HepG2 (cell line): ENCODE data around the gene BCKDHA. TPM values are rescaled to one million over a fixed set of nuclear protein-coding genes. Genes with fewer than 3 reads are reported as not detected.

Experiments used
- ATAC-seq: fragments of 200-7000 bp; cut with Tn5 transposase; 3 replicates; pipeline ENCODE4 v1.9.1; 2020; ENCODE audit warnings: mild to moderate bottlenecking, moderate library complexity
- BruUV-seq: library from RNA; stranded (reverse); fragments of 400-500 nt; replicated peaks from 2 replicates; lab custom pipeline; 2021; lab: Mats Ljungman, UMichigan
- CTCF ChIA-PET: fragments of 300-600 bp; formaldehyde crosslinking; extraction: SDS; loops from one replicate; lab custom pipeline; 2021; ENCODE audit warnings: low total read pairs, inconsistent platforms, low intra/inter-chr PET ratio; lab: Yijun Ruan, JAX
- POLR2A ChIA-PET: fragments of 350-600 bp; sonication (Branson Sonifier 250); formaldehyde crosslinking; loops from one replicate; lab custom pipeline; 2020; ENCODE audit warnings: antibody characterized with exemption, inconsistent platforms; lab: Yijun Ruan, JAX
- DNase-seq: peaks from one replicate; pipeline ENCODE4 v3.0.0-alpha.2; 2015; ENCODE audit warnings: low spot score
- FAIRE-seq: peaks from 3 replicates; lab custom pipeline; 2011; peaks lifted over from hg19 to GRCh38; lab: Jason Lieb, UNC
- H2AFZ ChIP-seq: one replicate; pipeline ENCODE4 v1.6.1; 2011; ENCODE audit warnings: low read length, inconsistent platforms
- H3K27ac ChIP-seq: fragments of 300-600 bp; 3 replicates; pipeline ENCODE4 v1.8.0; 2011; ENCODE audit warnings: mixed run types, mild to moderate bottlenecking, mixed read lengths, low read length, inconsistent platforms; ENCODE audit not compliant: insufficient read depth; ENCODE audit errors: extremely low read length
- H3K27me3 ChIP-seq, 2 experiments: fragments of 200-600 bp in 1 of 2; 2 replicates in 1 of 2; 3 replicates in 1 of 2; pipeline versions ENCODE4 v1.6.0 to v1.8.0; 2011; ENCODE audit warnings: low read length in 2 of 2, mild to moderate bottlenecking in 2 of 2, moderate library complexity in 2 of 2, inconsistent platforms in 1 of 2; ENCODE audit not compliant: insufficient read depth in 2 of 2, control insufficient read depth in 1 of 2
- H3K36me3 ChIP-seq, 2 experiments: fragments of 200-600 bp in 1 of 2; replicated peaks in 1 of 2; 2 replicates in 1 of 2; 3 replicates in 1 of 2; pipeline versions ENCODE4 v1.5.1 to v1.8.0; 2011; ENCODE audit warnings: low read length in 2 of 2, inconsistent platforms in 1 of 2; ENCODE audit not compliant: insufficient read depth in 2 of 2, control insufficient read depth in 1 of 2
- H3K4me1 ChIP-seq: 2 replicates; pipeline ENCODE4 v1.5.1; 2012; ENCODE audit warnings: low read length, inconsistent platforms; ENCODE audit not compliant: insufficient read depth
- H3K4me2 ChIP-seq: 2 replicates; pipeline ENCODE4 v1.6.0; 2011; ENCODE audit warnings: low read depth, low read length, inconsistent platforms
- H3K4me3 ChIP-seq, 3 experiments: fragments of 200-600 bp in 1 of 3; sonication (generic), shearing (Covaris generic) in 1 of 3; replicated peaks in 1 of 3; 2 replicates each; pipeline ENCODE4 v1.5.1; 2011 to 2016; ENCODE audit warnings: low read length in 3 of 3, inconsistent platforms in 2 of 3, low read depth in 2 of 3, mild to moderate bottlenecking in 2 of 3, control low read depth in 1 of 3, mixed read lengths in 1 of 3; ENCODE audit not compliant: insufficient read depth in 1 of 3
- H3K79me2 ChIP-seq: one replicate; pipeline ENCODE4 v1.6.1; 2011; ENCODE audit warnings: low read length, inconsistent platforms; ENCODE audit not compliant: insufficient read depth
- H3K9ac ChIP-seq: 2 replicates; pipeline ENCODE4 v1.6.0; 2011; ENCODE audit warnings: mild to moderate bottlenecking, low read depth, low read length, inconsistent platforms; ENCODE audit not compliant: insufficient read depth
- H3K9me3 ChIP-seq: 2 replicates; pipeline ENCODE4 v1.5.1; 2012; ENCODE audit warnings: mild to moderate bottlenecking, low read length
- H4K20me1 ChIP-seq: 2 replicates; pipeline ENCODE4 v1.6.0; 2011; ENCODE audit warnings: inconsistent platforms, mild to moderate bottlenecking, low read length, moderate library complexity; ENCODE audit not compliant: insufficient read depth
- AGO2 ChIP-seq: fragments of 200-400 bp; formaldehyde crosslinking; optimal IDR thresholded peaks from 2 replicates; pipeline ENCODE3; 2017; ENCODE audit warnings: mild to moderate bottlenecking, low read depth, low read length, moderate library complexity
- CHCHD3 ChIP-seq: sonication (generic); formaldehyde crosslinking; IDR thresholded peaks from 2 replicates; pipeline ENCODE4 v1.8.0; 2022; ENCODE audit warnings: mild to moderate bottlenecking, missing genetic modification reagents, moderate library complexity
- ETV6 ChIP-seq: sonication (generic); formaldehyde crosslinking; conservative IDR thresholded peaks from 2 replicates; pipeline ENCODE4 v1.4.0; 2020; ENCODE audit warnings: missing genetic modification reagents
- KAT2B ChIP-seq: fragments of 150-350 bp; IDR thresholded peaks from 2 replicates; pipeline ENCODE4 v1.6.1; 2014; ENCODE audit warnings: low read depth, low read length, borderline replicate concordance
- KLF11 ChIP-seq: IDR thresholded peaks from 2 replicates; pipeline ENCODE4 v1.6.1; 2016; ENCODE audit warnings: missing compliant biosample characterization
- KLF6 ChIP-seq: IDR thresholded peaks from 2 replicates; pipeline ENCODE4 v1.8.0; 2016; ENCODE audit warnings: missing biosample characterization, missing genetic modification reagents
- NFE2L2 ChIP-seq: fragments of 150-350 bp; IDR thresholded peaks from 2 replicates; pipeline ENCODE4 v1.6.1; 2014; ENCODE audit warnings: low read length
- RBFOX2 ChIP-seq: fragments of 200-400 bp; formaldehyde crosslinking; IDR thresholded peaks from 2 replicates; pipeline ENCODE4 v1.6.1; 2017; ENCODE audit warnings: low read depth, mild to moderate bottlenecking, low read length
- RXRA ChIP-seq: sonication (generic); formaldehyde crosslinking; IDR thresholded peaks from 2 replicates; pipeline ENCODE4 v1.5.1; 2020; ENCODE audit warnings: missing genetic modification reagents
- SNRNP70 ChIP-seq: fragments of 200-400 bp; formaldehyde crosslinking; IDR thresholded peaks from 2 replicates; pipeline ENCODE4 v1.6.1; 2017; ENCODE audit warnings: mild to moderate bottlenecking, low read depth, low read length, moderate library complexity
- SRY ChIP-seq: sonication (generic); formaldehyde crosslinking; IDR thresholded peaks from 2 replicates; pipeline ENCODE4 v1.8.0; 2022; ENCODE audit warnings: mild to moderate bottlenecking, missing genetic modification reagents
- TAF1 ChIP-seq: sonication (generic); formaldehyde crosslinking; IDR thresholded peaks from 2 replicates; pipeline ENCODE4 v1.4.0; 2020; ENCODE audit warnings: missing genetic modification reagents
- U2AF2 ChIP-seq: fragments of 200-400 bp; formaldehyde crosslinking; IDR thresholded peaks from 2 replicates; pipeline ENCODE4 v1.6.1; 2017; ENCODE audit warnings: low read depth, mild to moderate bottlenecking, low read length
- ZBTB10 ChIP-seq: sonication (generic); formaldehyde crosslinking; IDR thresholded peaks from 2 replicates; pipeline ENCODE4 v1.4.0; 2020; ENCODE audit warnings: missing genetic modification reagents, borderline replicate concordance
- ZC3H4 ChIP-seq: sonication (generic); formaldehyde crosslinking; IDR thresholded peaks from 2 replicates; pipeline ENCODE4 v1.4.0; 2020; ENCODE audit warnings: missing genetic modification reagents, borderline replicate concordance
- ZFY ChIP-seq: sonication (generic); formaldehyde crosslinking; IDR thresholded peaks from 2 replicates; pipeline ENCODE4 v1.4.0; 2020; ENCODE audit warnings: missing genetic modification reagents
- ZNF12 ChIP-seq: sonication (generic); formaldehyde crosslinking; IDR thresholded peaks from 2 replicates; pipeline ENCODE4 v1.5.0; 2020; ENCODE audit warnings: missing genetic modification reagents
- ZNF558 ChIP-seq: sonication (generic); formaldehyde crosslinking; IDR thresholded peaks from 2 replicates; pipeline ENCODE4 v1.9.0; 2022; ENCODE audit warnings: mild to moderate bottlenecking, missing genetic modification reagents, borderline replicate concordance
- ZNF772 ChIP-seq: sonication (generic); formaldehyde crosslinking; IDR thresholded peaks from 2 replicates; pipeline ENCODE4 v1.5.0; 2020; ENCODE audit warnings: mild to moderate bottlenecking, missing genetic modification reagents
- ZNF850 ChIP-seq: sonication (generic); formaldehyde crosslinking; conservative IDR thresholded peaks from 2 replicates; pipeline ENCODE4 v1.9.0; 2021; ENCODE audit warnings: mild to moderate bottlenecking, missing genetic modification reagents
- ZSCAN21 ChIP-seq: sonication (generic); formaldehyde crosslinking; IDR thresholded peaks from 2 replicates; pipeline ENCODE4 v1.8.0; 2022; ENCODE audit warnings: mild to moderate bottlenecking, missing genetic modification reagents, moderate library complexity, borderline replicate concordance
- WGBS: methylation state at CpG from one replicate; pipeline ENCODE4 v1.1.6; 2017; ENCODE audit warnings: low lambda C conversion rate; 5-methylcytosine and 5-hydroxymethylcytosine counted together
- in situ Hi-C: cut with HindIII; loops from 2 replicates; pipeline ENCODE4 v1.10.0; 2017; ENCODE audit warnings: low pct_unique_long_range_greater_than_20kb; ENCODE audit not compliant: extremely low pct_ligation_motif_present
- intact Hi-C: fragments of 100-400 bp; cut with micrococcal nuclease; formaldehyde crosslinking; loops from one replicate; pipeline ENCODE4 v1.10.0; 2022; ENCODE audit not compliant: unreplicated experiment
- polyA plus RNA-seq, 8 experiments: library from polyadenylated mRNA; depleted of rRNA in 3 of 8; stranded (reverse) in 7 of 8; unstranded in 1 of 8; fragments of >200 nt; fragmentation: Illumina TruSeq in 4 of 8; extraction: Trizol in 4 of 8; gene quantifications; 2 replicates each; pipeline versions ENCODE4 v1.2.1 to v1.2.3, GENCODE V29; 2011 to 2016; ENCODE audit warnings: low read depth in 4 of 8, missing spikeins in 1 of 8, mixed read lengths in 1 of 8; ENCODE audit not compliant: insufficient read depth in 1 of 8
- total RNA-seq, 5 experiments: library from RNA; depleted of rRNA; stranded (reverse); fragments of >200 nt; fragmentation: Illumina TruSeq; extraction: Trizol; gene quantifications; 2 replicates each; pipeline ENCODE4 v1.2.3, GENCODE V29; 2016; ENCODE audit warnings: low read depth in 1 of 5

The BCKDHA gene
- total and polyA plus RNA-seq, 2 of the 13 experiments (the other 11 are each of a cell fraction or from before 2014, with no cell fraction given): 11.8 to 31.5 TPM

- no peaks in the 10 kb centered on the region for H3K79me2 ChIP-seq
- intact Hi-C loops: no loop called here
- TF ChIP-seq ZNF558 (CRISPR knock-in tag): no peak
- TF ChIP-seq ZBTB10: peak; percentile 11; the same call in 1 of the 2 replicates
- no peak for TF ChIP-seq TAF1
- no peak for TF ChIP-seq ZSCAN21 (CRISPR knock-in tag)
- TF ChIP-seq ZFY (CRISPR knock-in tag): peak; percentile 19; the same call in 1 of the 2 replicates
- TF ChIP-seq KLF6: no peak
- peak; percentile 43 for TF ChIP-seq RBFOX2
- no peak for TF ChIP-seq KAT2B
- TF ChIP-seq NFE2L2: no peak
- peak; percentile 43 for TF ChIP-seq AGO2
- TF ChIP-seq KLF11 (CRISPR knock-in tag): no peak
- TF ChIP-seq ZNF850 (CRISPR knock-in tag): no peak
- 0 out of 2 replicates have a peak, but pooled peaks have one; percentile 5 for TF ChIP-seq SRY
- 0 out of 2 replicates have a peak, but pooled peaks have one; percentile 2 for TF ChIP-seq ETV6
- TF ChIP-seq U2AF2: no peak
- no peak for TF ChIP-seq CHCHD3 (CRISPR knock-in tag)
- no peak for TF ChIP-seq SNRNP70
- 0 out of 2 replicates have a peak, but pooled peaks have one; percentile 0 for TF ChIP-seq RXRA
- TF ChIP-seq ZNF772 (CRISPR knock-in tag): no peak
- TF ChIP-seq ZNF12 (CRISPR knock-in tag): no peak
- TF ChIP-seq ZC3H4: no peak
These were observed 27.8 kb downstream of the BCKDHA start for GRCh38 chr19:41425174-41426115.

More at GRCh38 chr19:41425174-41426115, 27.8 kb downstream of the BCKDHA start:
- Histone ChIP-seq H3K27me3 (no peaks in the 10 kb centered on the region), H4K20me1 (no peaks in the 10 kb centered on the region), H2AFZ (no peak overlapping the region), H3K4me3 (no peak overlapping the region; a peak in 1 of 6 replicates), H3K4me2 (peak overlapping the region; percentile 9; the same call in 1 of the 2 replicates), H3K27ac (no peak overlapping the region), H3K9ac (no peak overlapping the region), H3K36me3 (peaks cover 13 to 14% of the 10 kb centered on the region in 2 experiments; a peak in 3 of 5 replicates), H3K4me1 (peaks cover 43% of the 10 kb centered on the region), H3K9me3 (no peaks in the 10 kb centered on the region)
- CTCF ChIA-PET: no interaction called here
- FAIRE-seq (no peak), DNase-seq (no peak), ATAC-seq (no peak)
- in situ Hi-C loops: no loop called here
- POLR2A ChIA-PET: interaction anchor here (2.2 to 2.9 kb wide), 2 partner anchors 14 to 16 kb away, joined by 10 to 18 read pairs; partner anchors contain the start of gene DMAC2
- no TSS peak for BruUV-seq
- WGBS: 97% methylated on average over 13 of the region's 28 CpGs
